IMR-90 (cell line): ENCODE results near the gene DYNC1H1.

Experiments
- BHLHE40 ChIP-seq: fragments of 150-350 bp; IDR thresholded peaks from 2 replicates; pipeline ENCODE4 v1.6.1; 2016; ENCODE audit warnings: mild to moderate bottlenecking, low read depth, low read length
- CEBPB ChIP-seq: IDR thresholded peaks from 2 replicates; pipeline ENCODE4 v1.6.1; 2012; ENCODE audit warnings: low read depth, low read length, improper control_type of control experiment
- CHD1 ChIP-seq: IDR thresholded peaks from 2 replicates; pipeline ENCODE4 v1.6.1; 2012; ENCODE audit warnings: low read depth, low read length, improper control_type of control experiment
- CTCF ChIP-seq: conservative IDR thresholded peaks from 2 replicates; pipeline ENCODE4 v1.5.1; 2012; ENCODE audit warnings: mild to moderate bottlenecking, low read depth, low read length, improper control_type of control experiment
- ELK1 ChIP-seq: fragments of 150-350 bp; IDR thresholded peaks from 2 replicates; pipeline ENCODE4 v1.6.1; 2016; ENCODE audit warnings: low read depth, mild to moderate bottlenecking, low read length, moderate library complexity, borderline replicate concordance
- FOS ChIP-seq: fragments of 150-350 bp; IDR thresholded peaks from 2 replicates; pipeline ENCODE4 v1.6.1; 2016; ENCODE audit warnings: low read depth, low read length
- MAFK ChIP-seq: IDR thresholded peaks from 2 replicates; pipeline ENCODE4 v1.6.1; 2012; ENCODE audit warnings: low read depth, low read length, improper control_type of control experiment
- MAZ ChIP-seq: IDR thresholded peaks from 2 replicates; pipeline ENCODE4 v1.6.1; 2012; ENCODE audit warnings: low read depth, mild to moderate bottlenecking, low read length, improper control_type of control experiment, moderate library complexity, borderline replicate concordance
- MXI1 ChIP-seq: IDR thresholded peaks from 2 replicates; pipeline ENCODE4 v1.6.1; 2012; ENCODE audit warnings: low read depth, mild to moderate bottlenecking, low read length, moderate library complexity, borderline replicate concordance
- POLR2A ChIP-seq: IDR thresholded peaks from 2 replicates; pipeline ENCODE4 v1.6.1; 2012; ENCODE audit warnings: mild to moderate bottlenecking, low read depth, low read length
- RAD21 ChIP-seq: IDR thresholded peaks from 2 replicates; pipeline ENCODE4 v1.6.1; 2012; ENCODE audit warnings: low read length, improper control_type of control experiment
- RCOR1 ChIP-seq: IDR thresholded peaks from 2 replicates; pipeline ENCODE4 v1.6.1; 2012; ENCODE audit warnings: mild to moderate bottlenecking, low read length, improper control_type of control experiment; ENCODE audit not compliant: insufficient replicate concordance
- RFX5 ChIP-seq: IDR thresholded peaks from 2 replicates; pipeline ENCODE4 v1.8.0; 2012; ENCODE audit warnings: low read depth, mild to moderate bottlenecking, low read length, moderate library complexity
- SMC3 ChIP-seq: fragments of 150-350 bp; IDR thresholded peaks from 2 replicates; pipeline ENCODE4 v1.6.1; 2016; ENCODE audit warnings: low read depth, mild to moderate bottlenecking, antibody characterized with exemption, low read length, moderate library complexity

GRCh38 chr14:102092806-102093205 lies 128.4 kb downstream of the DYNC1H1 start:
- TF ChIP-seq POLR2A (no peak), CTCF (no peak), CHD1 (no peak), ELK1 (no peak), BHLHE40 (no peak), MAZ (no peak), RCOR1 (no peak), RAD21 (no peak), MXI1 (no peak), MAFK (no peak), SMC3 (no peak), CEBPB (no peak), RFX5 (no peak), FOS (no peak)
